Neutrophil (primary cell): Measurements from ENCODE around the gene MVB12B.

Source experiments
- H3K27ac ChIP-seq: fragments of 200-600 bp; sonication (generic); 2 replicates; pipeline ENCODE4 v1.5.1; 2016; ENCODE audit warnings: mild to moderate bottlenecking, moderate library complexity
- H3K27me3 ChIP-seq: fragments of 200-600 bp; sonication (generic); 2 replicates; pipeline ENCODE4 v1.6.0; 2016; ENCODE audit warnings: mild to moderate bottlenecking
- H3K36me3 ChIP-seq: fragments of 200-600 bp; sonication (generic); 2 replicates; pipeline ENCODE4 v1.5.1; 2017
- H3K4me1 ChIP-seq, 2 experiments: fragments of 200-600 bp in 1 of 2; sonication (generic) in 1 of 2; 1 replicate in 1 of 2; 2 replicates in 1 of 2; pipeline versions ENCODE4 v1.5.1 to v1.6.1; 2013 to 2016; ENCODE audit warnings: low read depth in 1 of 2, low read length in 1 of 2, mild to moderate bottlenecking in 1 of 2, moderate library complexity in 1 of 2; ENCODE audit not compliant: control insufficient read depth in 1 of 2, insufficient read depth in 1 of 2
- H3K4me3 ChIP-seq, 2 experiments: fragments of 200-600 bp in 1 of 2; sonication (generic) in 1 of 2; 1 replicate in 1 of 2; 2 replicates in 1 of 2; pipeline ENCODE4 v1.5.1; 2013 to 2016; ENCODE audit warnings: low read depth in 1 of 2, low read length in 1 of 2, mild to moderate bottlenecking in 1 of 2, moderate library complexity in 1 of 2
- H3K9me3 ChIP-seq: fragments of 200-600 bp; sonication (generic); 2 replicates; pipeline ENCODE4 v1.5.1; 2016
- TF ChIP-seq, protein P1 (sequence below): fragments of 200-600 bp; sonication (generic); IDR thresholded peaks from 2 replicates; pipeline ENCODE4 v1.5.1; 2016; ENCODE audit warnings: antibody characterized with exemption

MVB12B gene

GRCh38 chr9:126295516-126295915, 31.1 kb upstream of the MVB12B start:
- no peaks in the 10 kb centered on the region for H3K36me3 ChIP-seq
- H3K27ac ChIP-seq: no peak overlapping the region
- TF ChIP-seq, protein P1, sequence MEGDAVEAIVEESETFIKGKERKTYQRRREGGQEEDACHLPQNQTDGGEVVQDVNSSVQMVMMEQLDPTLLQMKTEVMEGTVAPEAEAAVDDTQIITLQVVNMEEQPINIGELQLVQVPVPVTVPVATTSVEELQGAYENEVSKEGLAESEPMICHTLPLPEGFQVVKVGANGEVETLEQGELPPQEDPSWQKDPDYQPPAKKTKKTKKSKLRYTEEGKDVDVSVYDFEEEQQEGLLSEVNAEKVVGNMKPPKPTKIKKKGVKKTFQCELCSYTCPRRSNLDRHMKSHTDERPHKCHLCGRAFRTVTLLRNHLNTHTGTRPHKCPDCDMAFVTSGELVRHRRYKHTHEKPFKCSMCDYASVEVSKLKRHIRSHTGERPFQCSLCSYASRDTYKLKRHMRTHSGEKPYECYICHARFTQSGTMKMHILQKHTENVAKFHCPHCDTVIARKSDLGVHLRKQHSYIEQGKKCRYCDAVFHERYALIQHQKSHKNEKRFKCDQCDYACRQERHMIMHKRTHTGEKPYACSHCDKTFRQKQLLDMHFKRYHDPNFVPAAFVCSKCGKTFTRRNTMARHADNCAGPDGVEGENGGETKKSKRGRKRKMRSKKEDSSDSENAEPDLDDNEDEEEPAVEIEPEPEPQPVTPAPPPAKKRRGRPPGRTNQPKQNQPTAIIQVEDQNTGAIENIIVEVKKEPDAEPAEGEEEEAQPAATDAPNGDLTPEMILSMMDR: no peak
- no peaks in the 10 kb centered on the region for H3K4me1 ChIP-seq
- H3K27me3 ChIP-seq: peaks cover 16% of the 10 kb centered on the region
- no peak overlapping the region for H3K4me3 ChIP-seq
- no peaks in the 10 kb centered on the region for H3K9me3 ChIP-seq

DNA sequence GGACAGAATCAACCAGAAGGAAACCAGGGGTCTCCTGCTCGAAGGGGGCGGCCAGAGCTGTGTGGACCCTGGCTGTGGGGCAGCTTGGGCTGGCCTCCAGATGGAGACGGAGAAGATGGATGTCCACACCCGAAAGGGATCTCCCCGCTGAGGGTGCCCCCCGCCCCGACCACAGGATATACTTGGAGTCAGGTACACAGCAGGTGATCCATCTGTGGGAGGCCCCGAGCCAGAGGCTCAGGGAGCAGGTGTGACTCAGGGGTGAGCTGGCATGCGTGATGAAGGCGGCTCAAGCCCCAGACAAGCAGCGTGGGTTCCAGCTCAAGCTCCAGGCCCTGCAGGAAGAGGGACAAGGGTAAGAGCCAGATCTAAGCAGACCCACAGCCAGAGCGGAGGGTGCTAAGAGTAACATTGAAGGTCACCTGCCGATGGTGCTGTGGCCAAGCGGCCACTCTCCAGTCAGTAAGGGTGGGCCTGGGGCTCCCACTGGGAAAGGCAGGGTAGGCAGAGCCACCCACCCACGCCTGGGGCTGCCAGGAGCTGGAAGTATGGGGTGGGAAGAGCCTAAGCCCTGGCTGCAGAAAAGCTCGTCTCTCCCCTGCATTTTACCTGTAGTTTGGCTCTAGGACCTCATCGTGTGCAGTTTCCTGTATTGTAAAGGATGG, 30.6 kb upstream of the MVB12B start:
- H3K4me3 ChIP-seq: no peak overlapping the region
- no peaks in the 10 kb centered on the region for H3K4me1 ChIP-seq
- H3K27ac ChIP-seq: no peak overlapping the region
- H3K27me3 ChIP-seq: peaks cover 13% of the 10 kb centered on the region
- TF ChIP-seq, protein P1: no peak
- no peaks in the 10 kb centered on the region for H3K9me3 ChIP-seq
- no peaks in the 10 kb centered on the region for H3K36me3 ChIP-seq

GRCh38 chr9:126296687-126297086, 29.9 kb upstream of the MVB12B start:
- no peak overlapping the region for H3K4me3 ChIP-seq
- no peak overlapping the region for H3K27ac ChIP-seq
- no peaks in the 10 kb centered on the region for H3K9me3 ChIP-seq
- no peaks in the 10 kb centered on the region for H3K36me3 ChIP-seq
- H3K4me1 ChIP-seq: no peaks in the 10 kb centered on the region
- TF ChIP-seq, protein P1: no peak
- peaks cover 13% of the 10 kb centered on the region for H3K27me3 ChIP-seq

DNA sequence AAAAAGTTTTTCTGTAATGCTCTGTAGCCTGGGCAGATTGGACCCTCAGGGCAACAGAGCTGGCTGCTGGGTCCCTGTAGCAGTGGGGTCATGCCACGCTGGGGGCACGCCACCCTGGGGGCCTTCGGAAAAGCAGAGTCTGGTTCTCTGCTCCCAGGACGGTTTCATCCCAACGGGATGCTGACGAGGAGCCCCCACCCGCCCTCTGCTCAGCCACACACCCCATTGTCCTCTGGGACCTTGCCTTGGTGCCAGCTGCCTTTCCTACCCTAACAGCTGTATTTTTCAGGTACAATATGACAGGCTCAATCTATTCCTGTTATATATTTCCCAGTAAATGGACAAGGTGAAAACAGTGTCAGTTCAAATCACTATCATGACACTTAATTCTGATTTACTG, 29.0 kb upstream of the MVB12B start:
- no peak overlapping the region for H3K4me3 ChIP-seq

GRCh38 chr9:126298063-126298801, 28.4 kb upstream of the MVB12B start:
- H3K4me3 ChIP-seq: no peak overlapping the region

More for the DNA sequence above, 29.0 kb upstream of the MVB12B start:
- H3K36me3 ChIP-seq: no peaks in the 10 kb centered on the region
- H3K27me3 ChIP-seq: peaks cover 13% of the 10 kb centered on the region
- H3K4me1 ChIP-seq: no peaks in the 10 kb centered on the region
- no peaks in the 10 kb centered on the region for H3K9me3 ChIP-seq
- no peak overlapping the region for H3K27ac ChIP-seq
- TF ChIP-seq, protein P1: no peak

More at GRCh38 chr9:126298063-126298801, 28.4 kb upstream of the MVB12B start:
- no peaks in the 10 kb centered on the region for H3K4me1 ChIP-seq
- H3K36me3 ChIP-seq: no peaks in the 10 kb centered on the region
- no peaks in the 10 kb centered on the region for H3K9me3 ChIP-seq
- H3K27ac ChIP-seq: no peak overlapping the region
- TF ChIP-seq, protein P1: no peak
- peaks cover 13% of the 10 kb centered on the region for H3K27me3 ChIP-seq
